Spleen (tissue), 11 donors: ENCODE data around the gene BARX1. TPM values are rescaled to one million over a fixed set of nuclear protein-coding genes. Genes with fewer than 3 reads are reported as not detected.

Experiments
- DNase-seq: peaks from one replicate; pipeline ENCODE4 v3.0.0-alpha.2; 2020
- H3K27ac ChIP-seq, 8 donors: fragments of 200-600 bp; sonication (generic) in 7 of 8; 1 replicate in 4 of 8; 2 replicates in 4 of 8; pipeline versions ENCODE4 v1.5.0 to v1.8.0; 2016 to 2021; ENCODE audit warnings: inconsistent platforms in 4 of 8, mild to moderate bottlenecking in 4 of 8, moderate library complexity in 1 of 8
- H3K27me3 ChIP-seq, 7 donors: fragments of 200-600 bp; sonication (generic) in 6 of 7; replicated peaks in 1 of 7; 1 replicate in 4 of 7; 2 replicates in 3 of 7; pipeline versions ENCODE4 v1.5.0 to v1.8.0; 2016 to 2021; ENCODE audit warnings: inconsistent platforms in 3 of 7, mild to moderate bottlenecking in 1 of 7
- H3K36me3 ChIP-seq, 6 donors: fragments of 200-600 bp; sonication (generic) in 5 of 6; 1 replicate in 4 of 6; 2 replicates in 2 of 6; pipeline versions ENCODE4 v1.5.0 to v1.8.0; 2016 to 2021; ENCODE audit warnings: inconsistent platforms in 2 of 6
- H3K4me1 ChIP-seq, 6 donors: fragments of 200-600 bp; sonication (generic) in 5 of 6; 1 replicate in 3 of 6; 2 replicates in 3 of 6; pipeline versions ENCODE4 v1.5.0 to v1.8.0; 2016 to 2021; ENCODE audit warnings: inconsistent platforms in 3 of 6
- H3K4me3 ChIP-seq, 8 donors: fragments of 200-600 bp; sonication (generic) in 7 of 8; 1 replicate in 4 of 8; 2 replicates in 4 of 8; pipeline versions ENCODE4 v1.5.0 to v1.8.0; 2016 to 2021; ENCODE audit warnings: inconsistent platforms in 4 of 8, mild to moderate bottlenecking in 4 of 8, moderate library complexity in 2 of 8
- H3K9me3 ChIP-seq, 8 donors: fragments of 200-600 bp; sonication (generic) in 7 of 8; 1 replicate in 4 of 8; 2 replicates in 4 of 8; pipeline versions ENCODE4 v1.5.0 to v1.8.0; 2016 to 2021; ENCODE audit warnings: inconsistent platforms in 4 of 8
- POLR2A ChIP-seq, 3 donors: fragments of 450-650 bp; IDR thresholded peaks; one replicate each; pipeline ENCODE4 v1.5.1; 2017; ENCODE audit warnings: antibody characterized with exemption in 3 of 3, mild to moderate bottlenecking in 1 of 3
- POLR2AphosphoS5 ChIP-seq, 3 donors: sonication (generic); formaldehyde crosslinking; IDR thresholded peaks; one replicate each; pipeline ENCODE4 v1.5.1; 2017; ENCODE audit warnings: antibody characterized with exemption in 3 of 3
- WGBS, 5 donors: extraction: QIAGEN DNeasy Blood & Tissue Kit in 3 of 5; methylation state at CpG; one replicate each; pipeline versions ENCODE4 v1.1.5 to v1.1.7; 2013 to 2018; 5-methylcytosine and 5-hydroxymethylcytosine counted together
- intact Hi-C: fragments of 100-400 bp; cut with DNase I; formaldehyde crosslinking; loops from one replicate; pipeline ENCODE4 v1.15.0; 2023; ENCODE audit warnings: low total_unique reads
- polyA plus RNA-seq, 3 donors: library from polyadenylated mRNA; stranded (reverse); fragments of 200-250 nt; gene quantifications; one replicate each; pipeline ENCODE4 v1.2.1, GENCODE V29; 2013
- total RNA-seq, 7 donors: library from RNA; depleted of rRNA in 3 of 7; stranded (reverse); fragments of >200 nt in 3 of 7; fragmentation: NEBNext Ultra II Directional in 4 of 7; extraction: Animal tissue kit (Norgen Biotek cat#: 25700) in 4 of 7; gene quantifications; one replicate each; pipeline versions ENCODE4 v1.1.0 to v1.2.1, GENCODE V29; 2016 to 2021
- TF ChIP-seq, protein P1 (sequence below), 11 experiments: fragments of 200-600 bp in 7 of 11; fragments of 450-650 bp in 4 of 11; sonication (generic) in 4 of 11; IDR thresholded peaks in 8 of 11; conservative IDR thresholded peaks in 3 of 11; 1 replicate in 7 of 11; 2 replicates in 4 of 11; pipeline versions ENCODE4 v1.4.0 to v1.8.0; 2016 to 2021; ENCODE audit warnings: antibody characterized with exemption in 11 of 11, inconsistent platforms in 4 of 11, mild to moderate bottlenecking in 1 of 11
- donor health status: healthy with polysubstance abuse.
- donor health status: DM: no; HTN: no; CAD: no; lungs with moderate emphysema.
- donor health status: DM: no; HTN: no; CAD: no.
- donor health status: Bipolar disorder and iron deficiency.
- donor health status: healthy.
- donor health status: DM: no; HTN: no; CAD: no.
- donor health status: DM: yes; HTN: yes; CAD: no.

The BARX1 gene
- total and polyA plus RNA-seq, 10 donors = 0.07 to 0.21 TPM; not detected in 8

DNA sequence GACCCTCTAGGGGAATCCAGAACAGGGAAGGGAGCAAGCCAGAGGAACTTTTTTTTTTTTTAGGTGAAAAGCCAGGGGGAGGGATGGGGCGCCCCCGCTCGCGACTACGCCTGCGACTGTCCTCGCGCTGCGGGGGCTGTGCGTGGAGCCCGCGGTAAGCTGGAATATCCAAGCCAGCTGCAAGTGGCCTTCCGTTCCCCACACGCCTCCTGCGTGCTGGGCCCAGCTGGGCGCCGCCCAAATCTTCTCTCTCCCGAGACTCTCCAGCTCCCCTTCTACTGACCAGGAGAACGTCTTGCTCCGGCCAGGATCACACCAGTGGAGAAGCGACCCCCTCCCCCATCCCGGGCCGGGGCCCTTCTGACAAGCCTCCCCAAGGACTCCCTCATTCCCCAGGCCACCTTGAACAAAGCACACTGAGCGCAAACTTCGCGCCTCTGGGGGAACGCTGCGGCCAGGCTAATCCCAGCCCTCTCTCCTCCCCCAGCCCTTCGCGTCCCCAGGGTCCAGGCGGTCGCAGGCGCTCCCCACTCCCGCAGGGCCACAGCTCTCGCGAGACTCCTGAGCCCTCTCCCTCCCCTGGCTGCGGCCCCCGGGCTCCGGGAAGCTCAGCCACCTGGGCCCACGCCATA is 6.6 kb downstream of the BARX1 start:
- Histone ChIP-seq H3K27ac (no peak overlapping the region), H3K27me3 (peaks cover 19 to 100% (median 100%) of the 10 kb centered on the region in 7 donors), H3K9me3 (no peaks in the 10 kb centered on the region), H3K36me3 (no peaks in the 10 kb centered on the region), H3K4me3 (no peak overlapping the region), H3K4me1 (peaks cover 28 to 75% (median 59%) of the 10 kb centered on the region in 6 donors)
- no peak for DNase-seq
- 4 to 10% (median 5%) methylated on average over 40 of the region's 40 CpGs for WGBS, 5 donors
- intact Hi-C loops = no loop called here
- TF ChIP-seq, protein P1, sequence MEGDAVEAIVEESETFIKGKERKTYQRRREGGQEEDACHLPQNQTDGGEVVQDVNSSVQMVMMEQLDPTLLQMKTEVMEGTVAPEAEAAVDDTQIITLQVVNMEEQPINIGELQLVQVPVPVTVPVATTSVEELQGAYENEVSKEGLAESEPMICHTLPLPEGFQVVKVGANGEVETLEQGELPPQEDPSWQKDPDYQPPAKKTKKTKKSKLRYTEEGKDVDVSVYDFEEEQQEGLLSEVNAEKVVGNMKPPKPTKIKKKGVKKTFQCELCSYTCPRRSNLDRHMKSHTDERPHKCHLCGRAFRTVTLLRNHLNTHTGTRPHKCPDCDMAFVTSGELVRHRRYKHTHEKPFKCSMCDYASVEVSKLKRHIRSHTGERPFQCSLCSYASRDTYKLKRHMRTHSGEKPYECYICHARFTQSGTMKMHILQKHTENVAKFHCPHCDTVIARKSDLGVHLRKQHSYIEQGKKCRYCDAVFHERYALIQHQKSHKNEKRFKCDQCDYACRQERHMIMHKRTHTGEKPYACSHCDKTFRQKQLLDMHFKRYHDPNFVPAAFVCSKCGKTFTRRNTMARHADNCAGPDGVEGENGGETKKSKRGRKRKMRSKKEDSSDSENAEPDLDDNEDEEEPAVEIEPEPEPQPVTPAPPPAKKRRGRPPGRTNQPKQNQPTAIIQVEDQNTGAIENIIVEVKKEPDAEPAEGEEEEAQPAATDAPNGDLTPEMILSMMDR (IDR thresholded peaks at IDR 0.05 in 8 of 11, conservative IDR thresholded peaks at IDR 0.05 in 3 of 11) = no peak
- TF ChIP-seq POLR2A (IDR thresholded peaks at IDR 0.05) = no peak
- no peak for TF ChIP-seq POLR2AphosphoS5 (IDR thresholded peaks at IDR 0.05)

DNA sequence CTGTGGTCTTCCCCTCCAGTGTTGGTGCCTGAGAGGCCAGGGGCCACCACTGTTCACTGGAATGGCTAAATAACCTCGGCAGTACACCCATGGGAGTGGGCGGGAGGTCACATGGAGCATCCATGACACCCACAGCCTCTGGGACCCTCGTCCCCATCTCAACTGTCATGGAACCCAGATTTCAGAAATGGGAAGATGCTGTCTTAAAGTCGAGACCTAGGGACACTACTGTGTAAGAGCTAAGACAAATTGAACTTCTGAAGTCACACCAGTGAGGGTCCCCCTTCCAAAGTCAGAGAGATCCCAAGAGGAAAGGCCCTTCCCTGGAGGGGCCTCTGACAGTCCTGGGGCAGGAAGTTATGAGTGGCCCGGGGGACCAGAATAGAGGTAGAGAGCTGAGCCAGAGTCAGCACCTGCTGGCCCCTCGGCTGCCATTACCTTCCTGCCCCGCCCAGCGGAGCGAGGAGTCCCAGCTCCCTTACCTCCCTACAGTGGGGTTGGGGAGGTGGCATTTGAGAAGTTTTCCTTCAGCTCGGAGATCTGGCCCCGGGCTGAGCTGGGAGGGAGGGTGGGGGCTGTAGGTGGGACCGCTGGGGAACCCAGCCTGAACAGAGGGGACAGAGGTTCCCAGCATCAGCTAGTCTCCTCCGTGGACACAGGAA is 7.6 kb downstream of the BARX1 start:
- Histone ChIP-seq H3K4me1 (peaks cover 25 to 65% (median 49%) of the 10 kb centered on the region in 6 donors), H3K4me3 (no peak overlapping the region), H3K27me3 (peaks cover 16 to 100% (median 100%) of the 10 kb centered on the region in 7 donors), H3K27ac (no peak overlapping the region), H3K36me3 (no peaks in the 10 kb centered on the region), H3K9me3 (no peaks in the 10 kb centered on the region)
- TF ChIP-seq POLR2A (IDR thresholded peaks at IDR 0.05) (no peak), POLR2AphosphoS5 (IDR thresholded peaks at IDR 0.05) (no peak)
- TF ChIP-seq, protein P1 (IDR thresholded peaks at IDR 0.05 in 8 of 11, conservative IDR thresholded peaks at IDR 0.05 in 3 of 11) = no peak
- 7 to 23% (median 10%) methylated on average over 7 to 13 of the region's 13 CpGs for WGBS, 5 donors
- no peak for DNase-seq
- intact Hi-C loops = no loop called here

DNA sequence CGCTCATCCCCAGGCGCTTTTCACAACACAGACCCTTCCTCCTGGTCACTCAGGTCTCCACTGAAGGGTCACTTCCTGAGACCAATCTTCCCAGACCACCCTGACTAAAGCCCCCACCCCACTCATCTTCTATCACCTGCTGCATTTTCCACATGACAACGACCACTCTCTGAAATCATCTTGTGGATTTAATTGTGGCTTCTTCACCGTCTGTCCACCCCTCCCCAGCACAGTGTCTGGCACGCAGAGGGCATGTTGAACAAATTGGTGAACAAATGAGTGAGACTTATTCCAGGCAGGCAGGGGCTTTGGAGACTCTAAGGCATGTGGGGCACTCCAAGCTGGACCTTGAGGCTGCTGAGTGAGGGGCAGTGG is 8.8 kb downstream of the BARX1 start:
- Histone ChIP-seq H3K27ac (no peak overlapping the region), H3K4me1 (peaks cover 14 to 53% (median 37%) of the 10 kb centered on the region in 6 donors), H3K9me3 (no peaks in the 10 kb centered on the region), H3K36me3 (no peaks in the 10 kb centered on the region), H3K4me3 (peak overlapping the region in 5 of 8 donors; percentile 29 to 61 (median 33)), H3K27me3 (peaks cover 6 to 100% (median 90%) of the 10 kb centered on the region in 7 donors)
- 4 to 9% (median 6%) methylated on average over 5 of the region's 5 CpGs for WGBS, 5 donors
- TF ChIP-seq POLR2A (IDR thresholded peaks at IDR 0.05) (no peak), POLR2AphosphoS5 (IDR thresholded peaks at IDR 0.05) (no peak)
- TF ChIP-seq, protein P1 (IDR thresholded peaks at IDR 0.05 in 8 of 11, conservative IDR thresholded peaks at IDR 0.05 in 3 of 11) = no peak
- no peak for DNase-seq
- intact Hi-C loops = no loop called here
